ENCODE measurements around the gene C1QL1. TPM values are rescaled to one million over a fixed set of nuclear protein-coding genes. Genes with fewer than 3 reads are reported as not detected.

C1QL1 gene
- total RNA-seq, 2 experiments from 2014 or later = 0.76 to 0.87 TPM

DNA sequence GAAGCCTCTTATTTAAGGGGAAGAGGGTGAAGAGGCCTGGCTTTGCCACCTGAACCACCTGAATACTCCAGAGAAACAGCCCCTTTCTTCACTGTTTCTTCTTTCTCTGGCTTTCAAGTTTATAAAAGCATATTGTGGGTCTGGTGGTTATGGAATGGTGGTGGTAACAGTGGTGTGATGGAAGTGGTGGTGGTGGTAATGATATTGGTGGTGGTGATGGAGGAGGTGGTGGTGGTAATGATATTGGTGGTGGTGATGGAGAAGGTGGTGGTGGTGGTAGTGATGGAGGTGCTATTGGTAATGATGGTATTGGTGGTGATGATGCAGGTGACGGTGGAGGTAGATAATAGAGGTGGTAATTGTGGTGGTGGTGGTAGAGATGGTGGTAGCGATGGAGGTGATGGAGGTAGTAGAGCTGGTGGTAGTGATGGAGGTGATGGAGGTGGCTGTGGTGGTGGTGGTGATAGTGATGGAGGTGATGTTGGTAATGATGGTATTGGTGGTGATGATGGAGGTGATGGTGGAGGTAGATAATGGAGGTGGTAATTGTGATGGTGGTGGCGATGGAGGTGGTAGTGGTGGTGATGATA lies 14.1 kb upstream of the C1QL1 start:
- Mint-ChIP-seq H3K4me1 (ENCODE audit: low read depth) (peaks cover 2% of the 10 kb centered on the region), H3K36me3 (no peaks in the 10 kb centered on the region), H3K27me3 (peaks cover 37% of the 10 kb centered on the region), H3K9me3 (no peaks in the 10 kb centered on the region), H3K27ac (no peak overlapping the region), H3K4me3 (no peak overlapping the region)
- ChIA-PET POLR2A (no interaction called here), CTCF (interaction anchor here (0.7 to 1.4 kb wide), 2 partner anchors 16 to 40 kb away, joined by 3 read pairs; no protein-coding TSS in a partner anchor)
- intact Hi-C loops (cut with micrococcal nuclease) = no loop called here
- no peak for DNase-seq

DNA sequence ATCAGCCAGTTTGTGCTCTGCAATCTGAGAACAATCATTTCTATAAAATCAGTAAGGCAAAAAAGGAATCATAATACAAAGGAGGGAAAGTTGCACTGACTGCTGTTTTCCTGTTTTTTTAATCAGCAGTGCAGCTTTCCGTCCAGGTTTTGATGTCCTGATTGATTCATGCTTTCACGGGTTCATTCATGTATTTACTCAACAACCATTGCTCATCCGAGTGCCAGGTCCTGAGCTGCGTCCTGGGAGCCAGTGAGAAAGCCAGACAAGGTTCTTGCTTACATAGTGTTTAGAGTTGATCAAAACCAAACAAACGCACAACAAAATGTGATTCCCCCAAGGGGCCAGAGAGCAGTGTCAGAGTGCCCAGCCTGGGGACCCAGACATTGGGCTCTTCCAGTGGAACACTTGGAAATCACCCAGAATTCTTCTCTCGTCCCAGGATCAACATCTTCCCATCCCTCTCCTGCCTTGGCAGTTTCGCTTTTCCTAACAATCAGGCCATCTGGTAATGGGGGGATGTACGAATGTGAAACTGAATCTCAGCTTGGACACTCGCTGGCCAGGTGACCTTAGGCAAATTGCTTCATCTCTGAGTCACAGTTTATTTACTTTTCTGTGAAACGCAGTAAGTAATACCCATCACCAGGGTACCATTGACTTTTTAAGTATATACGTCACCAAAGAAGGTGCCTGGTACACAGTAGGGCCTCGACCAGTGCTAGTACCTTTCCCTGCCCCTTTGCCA lies 13.3 kb upstream of the C1QL1 start:
- peak overlapping the region; percentile 25 for H3K27ac Mint-ChIP-seq
- H3K4me3 Mint-ChIP-seq = no peak overlapping the region
- peaks cover 2% of the 10 kb centered on the region for H3K4me1 Mint-ChIP-seq (ENCODE audit: low read depth)
- ChIA-PET POLR2A (no interaction called here), CTCF (interaction anchor here (1.4 kb wide), 1 partner anchor 41 kb away, joined by 3 read pairs; no protein-coding TSS in a partner anchor)
- intact Hi-C loops (cut with micrococcal nuclease) = no loop called here
- DNase-seq = peak; percentile 44
- H3K27me3 Mint-ChIP-seq = peaks cover 37% of the 10 kb centered on the region
- no peaks in the 10 kb centered on the region for H3K9me3 Mint-ChIP-seq
- H3K36me3 Mint-ChIP-seq = no peaks in the 10 kb centered on the region

DNA sequence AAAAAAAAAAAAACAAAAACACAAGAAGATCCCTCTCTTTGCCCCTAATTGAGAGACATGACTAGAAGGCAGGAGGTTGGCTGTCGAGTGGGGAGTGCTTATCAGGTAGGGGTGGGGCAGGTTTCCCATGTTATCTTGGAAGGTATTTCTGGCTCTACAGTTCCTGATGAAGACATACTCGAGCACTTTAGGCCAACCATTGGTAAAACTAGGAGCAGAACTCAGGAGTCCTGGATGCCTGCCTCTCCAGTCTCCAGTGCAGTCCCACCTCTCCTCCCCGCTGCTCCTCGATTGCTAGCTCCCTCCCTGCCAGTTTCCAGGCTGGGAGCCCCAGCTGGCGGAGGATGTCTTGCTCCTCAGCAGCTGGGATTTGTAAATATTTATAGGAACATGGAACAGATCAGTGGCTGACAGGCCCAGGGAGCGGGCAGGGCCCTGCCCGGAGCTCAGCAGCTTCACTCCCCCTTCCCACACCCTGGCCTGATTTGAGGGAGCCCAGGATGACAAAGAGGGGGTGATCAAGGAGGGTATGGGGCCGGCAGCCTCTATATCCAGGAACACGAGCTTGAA lies 11.4 kb upstream of the C1QL1 start:
- no peak overlapping the region for H3K4me3 Mint-ChIP-seq

DNA sequence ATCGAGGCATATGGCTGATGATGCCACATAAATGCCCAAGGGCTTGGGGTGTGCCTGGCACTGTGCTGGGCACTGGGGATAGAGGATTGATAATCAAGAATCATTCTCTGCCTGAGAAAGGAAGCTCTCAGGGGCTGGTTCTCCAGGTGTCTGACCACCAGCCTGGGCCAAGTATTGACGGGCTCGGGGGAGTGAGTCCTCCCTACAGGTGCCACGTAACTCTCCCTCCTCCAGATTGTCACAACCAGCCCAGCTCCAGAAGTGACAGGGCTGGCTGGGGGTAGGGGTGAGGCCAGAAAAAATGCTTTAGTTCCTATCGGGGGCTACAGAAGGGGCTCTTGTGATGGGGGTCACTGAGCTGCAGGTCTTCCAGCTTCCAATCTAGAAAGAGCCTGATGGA lies 10.7 kb upstream of the C1QL1 start:
- intact Hi-C loops (cut with micrococcal nuclease) = no loop called here
- Mint-ChIP-seq H3K9me3 (no peaks in the 10 kb centered on the region), H3K36me3 (no peaks in the 10 kb centered on the region), H3K4me3 (no peak overlapping the region), H3K4me1 (ENCODE audit: low read depth) (peaks cover 2% of the 10 kb centered on the region), H3K27ac (no peak overlapping the region), H3K27me3 (peaks cover 39% of the 10 kb centered on the region)
- DNase-seq = no peak
- CTCF ChIA-PET = interaction anchor here (2.1 kb wide), 1 partner anchor 43 kb away, joined by 8 read pairs; no protein-coding TSS in a partner anchor
- POLR2A ChIA-PET = no interaction called here

More for the DNA sequence above, 11.4 kb upstream of the C1QL1 start:
- Mint-ChIP-seq H3K4me1 (ENCODE audit: low read depth) (peaks cover 2% of the 10 kb centered on the region), H3K36me3 (no peaks in the 10 kb centered on the region), H3K27me3 (peaks cover 36% of the 10 kb centered on the region), H3K9me3 (no peaks in the 10 kb centered on the region), H3K27ac (no peak overlapping the region)
- CTCF ChIA-PET = interaction anchor here (2.1 kb wide), 1 partner anchor 42 kb away, joined by 8 read pairs; no protein-coding TSS in a partner anchor
- POLR2A ChIA-PET = interaction anchor here (0.6 kb wide), 1 partner anchor 260 kb away, joined by 4 read pairs; no protein-coding TSS in a partner anchor
- DNase-seq = no peak
- intact Hi-C loops (cut with micrococcal nuclease) = no loop called here

DNA sequence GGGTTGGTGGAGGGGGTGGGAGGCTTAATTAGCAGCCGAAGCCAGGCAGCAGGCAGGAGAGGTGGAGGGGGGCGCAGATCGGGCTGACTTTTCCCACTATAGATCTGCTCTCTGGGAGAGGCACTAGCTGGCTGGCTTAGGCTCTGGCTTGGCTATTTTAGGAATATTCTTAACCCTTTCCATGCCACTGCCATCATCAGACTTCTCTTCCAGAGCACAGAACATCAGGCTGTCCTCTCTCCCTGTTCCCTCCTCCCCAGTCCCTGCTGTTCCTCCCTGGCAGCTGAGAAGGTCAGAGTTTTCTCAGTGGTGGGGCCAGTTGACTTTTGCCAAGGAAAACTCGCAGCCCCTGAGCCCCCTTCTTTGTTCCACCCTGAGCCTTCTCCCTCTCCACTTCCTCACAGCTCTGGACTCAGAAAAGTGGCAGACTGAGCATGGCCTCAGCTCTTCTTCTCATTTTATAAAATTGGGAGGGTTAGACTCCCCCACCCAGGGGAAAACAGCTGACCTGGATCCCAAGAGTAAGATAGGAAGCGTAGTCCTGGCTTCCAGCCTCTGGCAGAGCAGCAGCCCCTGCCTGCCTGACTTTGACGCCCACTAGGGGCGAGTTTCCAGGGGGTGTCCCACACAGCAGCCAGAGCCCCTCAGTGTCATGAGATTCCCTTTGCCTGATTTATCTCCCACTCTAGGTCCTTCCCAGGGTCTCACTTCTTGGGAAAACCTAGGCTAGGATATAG lies 9.9 kb upstream of the C1QL1 start:
- CTCF ChIA-PET = interaction anchor here (1.3 kb wide), 1 partner anchor 42 kb away, joined by 3 read pairs; no protein-coding TSS in a partner anchor
- DNase-seq = no peak
- Mint-ChIP-seq H3K4me3 (no peak overlapping the region), H3K27ac (no peak overlapping the region), H3K27me3 (peaks cover 40% of the 10 kb centered on the region), H3K4me1 (ENCODE audit: low read depth) (peaks cover 2% of the 10 kb centered on the region), H3K36me3 (no peaks in the 10 kb centered on the region), H3K9me3 (no peaks in the 10 kb centered on the region)
- POLR2A ChIA-PET = no interaction called here
- intact Hi-C loops (cut with micrococcal nuclease) = no loop called here

DNA sequence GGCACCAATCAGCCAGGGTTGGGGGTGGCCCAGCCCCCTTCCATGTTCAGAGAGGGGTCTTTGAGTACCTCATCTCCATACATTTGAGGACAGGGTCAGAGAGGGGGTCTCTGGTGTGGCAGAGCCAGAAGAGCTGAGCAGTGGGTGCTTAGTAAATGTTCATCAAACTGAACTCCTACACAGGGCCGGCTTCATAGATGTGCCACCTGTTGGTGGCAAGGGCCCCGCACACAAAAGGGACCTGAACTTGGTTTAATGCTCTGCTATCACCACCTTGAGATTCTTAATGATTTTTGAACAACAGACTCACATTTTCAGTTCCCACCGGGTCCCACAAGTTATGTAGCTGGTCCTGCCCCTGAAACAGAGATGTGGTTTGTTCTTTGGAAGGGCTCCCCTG lies 9.0 kb upstream of the C1QL1 start:
- no peak overlapping the region for H3K27ac Mint-ChIP-seq
- ChIA-PET POLR2A (no interaction called here), CTCF (interaction anchor here (1.3 kb wide), 1 partner anchor 43 kb away, joined by 3 read pairs; no protein-coding TSS in a partner anchor)
- peaks cover 37% of the 10 kb centered on the region for H3K27me3 Mint-ChIP-seq
- H3K4me1 Mint-ChIP-seq (ENCODE audit: low read depth) = peaks cover 11% of the 10 kb centered on the region
- H3K4me3 Mint-ChIP-seq = no peak overlapping the region
- intact Hi-C loops (cut with micrococcal nuclease) = no loop called here
- H3K36me3 Mint-ChIP-seq = no peaks in the 10 kb centered on the region
- no peak for DNase-seq
- H3K9me3 Mint-ChIP-seq = no peaks in the 10 kb centered on the region

DNA sequence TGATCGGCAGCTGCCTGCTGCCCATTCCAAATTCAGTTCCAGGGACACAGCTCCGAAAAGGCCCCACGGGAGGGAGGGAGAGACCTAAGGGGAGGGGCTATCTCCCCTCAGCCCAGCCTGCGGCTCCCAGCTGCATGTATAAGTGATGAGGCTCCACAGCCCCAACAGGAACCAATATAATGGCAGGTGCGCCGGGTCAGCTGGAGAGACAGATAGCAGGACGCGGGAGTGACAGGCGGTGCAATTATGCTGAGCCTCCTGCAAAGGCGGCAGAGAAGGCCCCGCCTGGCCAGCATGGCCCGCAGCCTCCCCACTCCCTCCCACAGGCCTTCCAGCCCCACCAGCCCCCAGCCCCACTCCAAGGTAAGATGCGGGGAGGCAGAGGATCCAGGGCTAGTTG lies 8.1 kb upstream of the C1QL1 start:
- no peak overlapping the region for H3K4me3 Mint-ChIP-seq
- H3K36me3 Mint-ChIP-seq = no peaks in the 10 kb centered on the region
- peaks cover 37% of the 10 kb centered on the region for H3K27me3 Mint-ChIP-seq
- no peaks in the 10 kb centered on the region for H3K9me3 Mint-ChIP-seq
- no peak overlapping the region for H3K27ac Mint-ChIP-seq
- intact Hi-C loops (cut with micrococcal nuclease) = no loop called here
- peaks cover 17% of the 10 kb centered on the region for H3K4me1 Mint-ChIP-seq (ENCODE audit: low read depth)
- CTCF ChIA-PET = no interaction called here
- POLR2A ChIA-PET = no interaction called here
- no peak for DNase-seq

DNA sequence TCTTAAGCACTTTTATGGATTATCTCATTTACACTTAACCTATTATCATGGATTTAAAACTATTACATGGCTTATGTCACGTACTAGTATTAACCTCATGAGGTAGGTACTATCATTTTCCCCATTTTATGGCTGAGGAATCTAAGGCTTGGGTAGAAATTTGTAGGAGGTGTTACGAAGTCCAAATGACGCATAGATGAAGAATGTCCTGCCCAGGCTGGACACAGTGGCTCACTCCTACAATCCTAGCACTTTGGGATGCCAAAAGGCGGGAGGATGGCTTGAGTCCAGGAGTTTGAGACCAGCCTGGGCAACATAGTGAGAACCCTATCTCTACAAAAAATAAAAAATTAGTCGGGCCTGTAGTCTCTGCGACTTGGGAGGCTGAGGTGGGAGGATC lies 4.8 kb upstream of the C1QL1 start:
- Mint-ChIP-seq H3K9me3 (no peaks in the 10 kb centered on the region), H3K36me3 (no peaks in the 10 kb centered on the region), H3K27me3 (peaks cover 34% of the 10 kb centered on the region), H3K27ac (peak overlapping the region; percentile 79), H3K4me3 (no peak overlapping the region), H3K4me1 (ENCODE audit: low read depth) (peaks cover 32% of the 10 kb centered on the region)
- intact Hi-C loops (cut with micrococcal nuclease) = loop anchor here (1.0 to 2.0 kb wide), 3 partner anchors 26 to 88 kb away; partner anchors contain the start of genes KIF18B and NMT1
- ChIA-PET POLR2A (no interaction called here), CTCF (interaction anchor here (0.8 to 3.1 kb wide), 4 partner anchors 47 to 162 kb away, joined by 3 to 18 read pairs (median 4); partner anchors contain the start of gene ACBD4)
- DNase-seq = no peak

DNA sequence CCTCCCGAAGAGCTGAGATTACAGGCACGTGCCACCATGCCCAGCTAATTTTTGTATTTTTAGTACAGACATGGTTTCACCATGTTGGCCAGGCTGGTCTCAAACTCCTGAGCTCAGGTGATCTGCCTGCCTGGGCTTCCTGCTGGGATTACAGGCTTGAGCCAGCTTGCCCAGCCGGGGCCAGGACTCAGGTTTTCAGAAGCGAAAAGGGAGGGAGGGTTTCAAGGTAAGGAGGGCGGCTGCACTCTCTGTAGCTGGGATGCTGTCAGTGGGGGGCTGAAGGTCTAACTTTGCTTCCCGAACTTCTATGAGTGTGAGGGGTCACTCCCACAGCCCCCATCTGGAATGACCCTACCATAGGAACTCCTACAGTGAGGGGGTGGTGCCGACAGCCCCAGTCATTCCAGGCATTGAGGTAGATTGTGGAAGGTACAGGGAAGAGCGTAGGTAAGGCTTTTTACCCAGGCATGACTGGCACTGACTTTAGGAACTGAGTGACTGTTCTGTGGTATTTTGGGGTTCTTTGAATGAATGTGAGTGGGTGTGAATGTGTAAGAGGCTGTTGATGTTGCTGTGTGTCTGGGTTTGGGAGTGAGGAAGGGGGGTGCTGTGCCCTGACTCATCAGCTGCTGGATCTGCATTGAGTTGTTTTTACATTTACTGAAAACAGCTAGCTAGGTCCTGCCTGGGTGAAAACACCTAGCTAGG lies 3.8 kb upstream of the C1QL1 start:
- ChIA-PET CTCF (interaction anchor here (0.8 to 3.1 kb wide), 6 partner anchors 48 to 163 kb away, joined by 3 to 18 read pairs (median 4); partner anchors contain the start of gene ACBD4), POLR2A (interaction anchor here (1.6 kb wide), 1 partner anchor 22 kb away, joined by 4 read pairs; no protein-coding TSS in a partner anchor)
- Mint-ChIP-seq H3K4me1 (ENCODE audit: low read depth) (peaks cover 34% of the 10 kb centered on the region), H3K9me3 (no peaks in the 10 kb centered on the region), H3K27ac (peak overlapping the region; percentile 79), H3K36me3 (no peaks in the 10 kb centered on the region), H3K27me3 (peaks cover 36% of the 10 kb centered on the region), H3K4me3 (peak overlapping the region; percentile 4)
- intact Hi-C loops (cut with micrococcal nuclease) = loop anchor here (1.0 to 2.0 kb wide), 3 partner anchors 25 to 89 kb away; partner anchors contain the start of genes KIF18B and NMT1
- DNase-seq = peak; percentile 89

DNA sequence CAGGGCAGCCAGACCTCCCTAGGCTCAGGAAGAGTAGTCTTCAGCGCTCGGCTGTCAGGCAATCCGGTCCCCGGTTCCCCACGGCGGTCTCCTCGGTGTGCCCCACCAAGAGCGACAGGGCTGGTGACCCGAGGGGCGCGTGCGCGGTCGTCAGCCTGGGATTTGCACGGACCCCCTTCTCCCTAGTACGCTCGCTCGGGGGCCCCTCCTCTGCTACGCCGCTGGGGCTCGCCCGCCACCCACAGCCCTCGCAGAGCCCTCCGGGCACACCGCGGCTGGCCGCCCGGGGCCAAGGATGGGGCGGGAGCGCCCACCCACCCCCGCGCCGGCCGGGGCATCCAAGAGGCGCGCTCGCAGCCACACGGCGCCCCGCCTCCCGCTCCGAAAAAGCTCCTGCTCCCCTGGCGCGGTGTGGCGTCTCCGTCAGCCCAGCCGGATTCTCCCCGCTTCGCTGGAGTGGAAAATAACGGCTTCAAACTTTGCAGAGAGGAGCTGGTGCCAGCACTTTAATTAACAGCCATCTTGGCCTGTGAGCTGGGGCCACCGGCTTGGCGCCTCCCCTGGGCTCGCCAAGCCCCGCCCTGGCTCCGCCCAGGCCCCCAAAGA lies 2.1 kb upstream of the C1QL1 start:
- CTCF ChIA-PET = interaction anchor here (1.0 to 3.1 kb wide), 5 partner anchors 49 to 61 kb away, joined by 3 to 18 read pairs (median 6); no protein-coding TSS in a partner anchor
- POLR2A ChIA-PET = interaction anchor here (1.0 to 1.6 kb wide), 2 partner anchors 24 to 81 kb away, joined by 3 to 4 read pairs; no protein-coding TSS in a partner anchor
- H3K27me3 Mint-ChIP-seq = peaks cover 46% of the 10 kb centered on the region
- no peaks in the 10 kb centered on the region for H3K9me3 Mint-ChIP-seq
- peaks cover 37% of the 10 kb centered on the region for H3K4me1 Mint-ChIP-seq (ENCODE audit: low read depth)
- no peaks in the 10 kb centered on the region for H3K36me3 Mint-ChIP-seq
- H3K27ac Mint-ChIP-seq = no peak overlapping the region
- intact Hi-C loops (cut with micrococcal nuclease) = no loop called here
- H3K4me3 Mint-ChIP-seq = peak overlapping the region; percentile 26
- DNase-seq = peak; percentile 49
